GM18951 (cell line): ENCODE results near the gene PI4KA.
"Not testable (repeated sequence)": the region's sequence is repeated elsewhere in the genome, so short reads cannot be mapped to it uniquely, and the experiment has no call there.

Experiments
- POLR2A ChIP-seq: IDR thresholded peaks from 4 replicates; pipeline ENCODE4 v1.6.1; 2011; ENCODE audit warnings: mild to moderate bottlenecking; ENCODE audit not compliant: insufficient read length, insufficient read depth; ENCODE audit errors: extremely low read depth
- in situ Hi-C: fragments of 300-500 bp; cut with MboI; formaldehyde crosslinking; loops from one replicate; pipeline ENCODE4 v1.12.0; 2022; ENCODE audit warnings: low sequenced_read_pairs, mixed read lengths, inconsistent platforms; ENCODE audit not compliant: unreplicated experiment

Gene PI4KA

DNA sequence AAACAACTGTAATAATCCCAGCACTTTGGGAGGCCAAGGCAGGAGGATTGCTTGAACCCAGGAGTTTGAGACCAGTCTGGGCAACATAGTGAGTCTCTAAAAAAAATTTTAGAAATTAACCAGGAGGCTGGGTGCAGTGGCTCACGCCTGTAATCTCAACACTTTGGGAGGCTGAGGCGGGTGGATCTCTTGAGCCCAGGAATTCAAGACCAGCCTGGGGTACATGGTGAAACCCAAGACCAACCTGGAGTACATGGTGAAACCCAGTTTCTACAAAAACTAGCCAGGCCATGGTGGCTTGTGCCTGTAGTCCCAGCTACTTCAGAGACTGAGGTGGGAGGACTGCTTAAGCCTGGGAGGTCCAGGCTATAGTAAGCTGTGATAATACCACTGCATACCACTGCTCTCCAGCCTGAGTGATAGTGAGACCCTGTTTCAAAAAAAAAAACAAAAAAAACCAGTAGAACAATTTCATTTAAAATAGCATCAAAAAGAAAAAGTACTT lies 11.2 kb downstream of the PI4KA start:
- TF ChIP-seq POLR2A, result no peak
- in situ Hi-C loops, result no loop called here

DNA sequence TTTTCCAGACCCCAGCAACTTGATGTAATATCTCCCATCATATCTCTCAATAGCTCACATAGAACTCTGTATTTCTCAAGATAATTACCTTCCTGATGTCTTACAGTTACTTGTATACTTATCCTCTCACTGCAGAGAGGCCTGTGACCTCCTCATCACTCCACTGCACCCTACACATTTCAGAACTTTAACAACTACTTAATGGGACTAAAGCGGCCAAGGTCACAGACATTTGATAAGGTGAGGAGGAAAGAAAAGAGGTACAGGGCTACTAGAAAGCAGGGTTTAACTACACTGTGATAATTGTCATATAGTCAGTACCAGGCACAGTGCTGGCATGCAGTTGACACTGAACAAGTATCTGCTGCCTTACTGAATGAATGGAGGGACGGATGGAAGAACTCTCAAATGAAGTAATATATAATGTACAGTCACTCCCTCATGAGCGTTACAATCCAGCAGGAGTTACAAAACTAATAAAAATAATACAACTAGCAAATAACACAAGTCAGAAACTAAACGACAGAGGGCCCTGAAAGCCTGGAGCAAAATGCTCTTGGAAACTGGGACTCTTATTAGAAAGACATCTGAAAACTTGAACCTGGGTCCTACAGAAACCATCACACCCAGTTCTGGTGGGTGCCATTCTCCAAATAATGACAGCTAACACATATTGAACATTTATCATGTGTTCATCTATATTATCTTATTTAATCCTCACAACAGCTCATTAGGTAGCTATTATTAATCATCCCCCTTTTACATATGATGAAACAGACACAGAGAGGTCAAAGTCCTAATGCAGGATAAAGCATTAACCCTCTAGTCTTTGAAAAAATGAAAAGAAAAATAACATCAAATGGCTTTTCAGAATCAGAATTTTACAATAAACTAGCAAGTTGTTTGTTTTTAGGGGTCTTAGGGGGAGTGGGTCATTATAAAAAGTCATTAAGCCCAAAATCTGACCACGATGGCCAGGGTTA lies 14.3 kb downstream of the PI4KA start:
- in situ Hi-C loops, result no loop called here
- no peak for TF ChIP-seq POLR2A

DNA sequence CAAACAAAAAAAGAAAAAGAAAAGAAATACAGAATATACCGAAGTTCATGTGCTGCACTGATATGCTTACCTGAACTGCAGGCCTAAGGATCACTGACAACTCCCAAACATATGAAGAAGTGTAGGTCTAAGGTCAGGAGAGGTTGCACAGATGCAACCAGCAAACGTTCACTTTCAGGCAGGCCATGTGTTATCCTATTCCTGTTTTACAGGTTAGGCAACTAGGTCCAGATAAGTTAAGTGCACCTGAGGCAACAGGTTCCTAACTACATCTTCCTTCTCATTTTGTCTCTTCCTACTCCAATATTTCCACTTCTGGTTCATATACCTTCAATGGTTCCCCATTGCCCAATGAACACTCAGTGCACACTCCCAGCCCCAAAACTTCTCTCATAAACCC lies 15.1 kb downstream of the PI4KA start:
- in situ Hi-C loops, result no loop called here
- TF ChIP-seq POLR2A, result no peak

DNA sequence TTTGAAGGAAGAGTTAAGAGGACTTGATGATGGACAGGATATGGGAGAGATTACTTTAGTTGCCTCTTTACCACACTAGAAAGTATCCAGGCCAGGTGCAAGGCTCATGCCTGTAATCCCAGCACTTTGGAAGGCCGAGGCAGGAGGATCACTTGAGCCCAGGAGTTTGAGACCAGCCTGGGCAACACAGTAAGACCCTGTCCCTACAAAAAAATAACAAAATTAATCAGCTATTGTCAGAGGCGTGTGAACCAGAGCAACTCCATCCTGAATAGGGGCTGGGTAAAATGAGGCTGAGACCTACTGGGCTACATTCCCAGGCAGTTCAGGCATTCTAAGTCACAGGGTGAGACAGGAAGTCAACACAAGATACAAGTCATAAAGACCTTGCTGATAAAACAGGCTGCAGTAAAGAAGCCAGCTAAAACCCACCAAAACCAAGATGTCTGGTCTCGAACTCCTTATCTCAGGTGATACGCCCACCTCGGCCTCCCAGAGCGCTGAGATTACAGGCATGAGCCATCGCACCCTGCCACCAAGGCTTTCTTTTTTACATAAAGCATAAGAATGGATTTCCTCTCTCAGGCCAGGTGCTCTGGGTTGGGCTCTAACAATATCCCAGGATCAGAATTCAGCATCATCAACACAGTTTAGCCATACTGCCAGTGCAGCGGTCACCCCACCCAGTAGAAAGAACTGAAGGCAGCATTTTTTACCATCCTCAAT lies 17.8 kb downstream of the PI4KA start:
- in situ Hi-C loops, result no loop called here
- TF ChIP-seq POLR2A, result no peak

DNA sequence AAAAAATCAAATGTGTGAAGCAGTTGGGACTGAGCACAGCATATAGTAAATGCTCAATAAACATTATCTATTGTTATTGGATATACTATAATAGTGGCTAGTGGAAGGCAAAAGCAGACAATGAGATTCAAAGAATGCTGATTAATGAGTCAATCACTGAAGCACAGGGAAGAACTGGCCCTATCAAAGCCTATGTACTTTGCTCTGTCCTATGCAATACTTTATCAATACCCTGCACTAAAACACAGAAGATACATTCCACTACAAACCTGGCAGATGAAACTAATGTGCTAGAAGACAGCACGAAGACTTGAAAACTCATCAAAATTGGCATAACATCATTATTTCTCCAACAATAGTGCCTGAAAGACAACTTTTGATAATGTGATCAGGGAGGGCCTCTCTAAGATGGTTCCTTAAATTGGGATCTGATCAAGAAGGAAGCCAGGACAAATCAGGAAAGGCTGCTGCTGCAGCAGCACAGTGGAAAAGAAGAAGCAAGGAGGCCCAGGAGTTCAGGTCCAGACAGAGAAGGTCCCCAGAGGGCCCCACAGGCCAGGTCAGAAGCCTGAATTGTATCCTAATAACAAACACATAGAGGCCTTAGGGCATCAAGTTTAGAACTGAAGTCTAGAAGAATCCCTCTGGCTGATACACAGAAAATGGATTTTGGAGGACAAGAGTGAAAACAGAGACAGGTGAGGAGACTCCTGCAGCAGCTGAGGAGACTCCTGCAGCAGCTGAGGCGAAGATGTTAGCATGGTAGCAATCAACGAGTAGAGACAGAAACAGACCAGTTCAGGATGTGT lies 18.6 kb downstream of the PI4KA start:
- in situ Hi-C loops, result no loop called here
- no peak for TF ChIP-seq POLR2A

DNA sequence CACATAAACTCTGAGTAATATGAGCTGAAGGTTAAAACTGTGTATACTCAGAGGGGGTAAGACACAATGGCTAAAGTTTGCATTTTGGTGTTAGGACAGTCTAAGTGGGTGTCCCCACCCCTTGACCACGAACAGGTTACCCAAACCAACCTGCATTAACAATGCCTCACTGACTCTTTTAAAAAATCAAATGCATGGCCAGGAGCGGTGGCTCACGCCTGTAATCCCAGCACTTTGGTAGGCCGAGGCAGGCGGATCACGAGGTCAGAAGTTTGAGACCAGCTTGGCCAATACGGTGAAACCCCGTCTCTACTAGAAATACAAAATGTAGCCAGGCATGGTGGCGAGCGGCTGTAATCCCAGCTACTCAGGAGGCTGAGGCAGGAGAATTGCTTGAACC lies 19.3 kb downstream of the PI4KA start:
- in situ Hi-C loops, result not testable (repeated sequence)

DNA sequence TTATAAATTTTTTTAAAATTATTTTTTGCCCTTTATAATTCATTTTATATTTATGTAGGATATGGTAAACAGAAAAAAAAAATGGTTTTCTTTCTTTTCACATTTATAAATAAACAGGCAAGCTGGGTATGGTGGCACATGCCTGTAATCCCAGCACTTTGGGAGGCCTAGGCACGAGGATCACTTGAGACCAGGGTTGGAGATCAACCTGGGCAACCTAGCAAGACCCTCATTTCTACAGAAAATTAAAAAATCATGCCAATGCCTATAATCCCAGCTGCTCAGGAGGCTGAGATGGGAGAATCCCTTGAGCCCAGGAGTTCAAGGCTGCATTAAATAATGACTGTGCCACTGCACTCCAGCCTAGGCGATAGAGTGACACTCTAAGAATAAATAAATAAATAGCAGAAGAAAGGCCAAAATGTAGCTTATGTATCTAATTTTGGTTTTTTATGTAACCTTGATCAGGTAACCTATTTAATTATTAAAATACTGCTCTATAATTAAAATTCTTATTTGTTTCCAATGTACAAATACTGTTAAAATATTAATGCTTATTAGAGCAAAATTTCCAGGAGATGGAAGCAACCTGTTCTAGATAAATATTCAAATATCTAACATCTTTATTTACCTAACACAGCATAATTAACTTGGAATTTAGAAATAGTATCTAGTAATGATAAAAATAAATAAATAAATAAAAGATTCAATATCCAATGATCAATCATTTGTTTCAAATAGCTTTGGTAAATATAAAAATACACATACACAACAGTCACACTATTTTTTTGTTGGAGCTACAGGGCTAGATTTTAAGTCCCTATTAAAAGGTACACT lies 21.4 kb downstream of the PI4KA start:
- in situ Hi-C loops, result no loop called here

DNA sequence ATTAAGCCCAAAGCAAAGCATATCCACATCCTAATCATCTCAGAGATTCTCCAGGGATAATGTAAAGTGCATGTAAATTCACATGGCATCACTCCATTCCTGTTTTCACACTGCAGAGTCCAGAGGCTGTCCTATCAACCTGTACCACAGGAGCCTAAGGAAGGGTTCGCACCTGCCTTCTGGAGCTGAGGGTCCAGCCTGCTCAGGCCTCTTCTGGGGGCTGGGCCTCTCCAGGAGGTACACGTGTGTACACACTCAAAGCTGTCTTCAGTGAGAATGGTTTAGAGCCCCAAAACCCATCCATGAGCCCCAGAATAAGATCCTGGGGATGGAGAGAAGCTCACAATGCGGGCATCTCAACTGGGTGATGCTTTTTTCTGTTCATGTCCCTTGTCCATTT lies 23.9 kb downstream of the PI4KA start:
- TF ChIP-seq POLR2A, result no peak
- in situ Hi-C loops, result no loop called here

More for the DNA sequence above, 21.4 kb downstream of the PI4KA start:
- no peak for TF ChIP-seq POLR2A

DNA sequence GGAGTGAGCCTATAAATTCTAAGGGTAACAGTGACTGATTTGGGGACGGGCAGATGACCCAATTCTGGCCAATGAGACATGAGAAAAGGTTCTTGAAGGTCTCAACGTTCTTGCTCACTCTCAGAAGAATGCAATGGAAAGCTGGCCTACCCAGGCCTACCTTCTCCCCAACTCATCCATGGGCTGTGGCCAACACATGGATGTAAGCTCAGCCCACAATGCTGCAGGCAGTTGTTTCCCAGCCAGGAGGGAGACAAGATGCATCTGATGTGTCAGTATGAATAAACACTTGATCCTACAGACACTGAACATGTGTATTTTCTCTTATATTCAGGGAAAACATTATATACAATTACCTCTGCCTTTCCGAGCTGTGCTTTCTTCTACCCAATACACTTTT lies 24.4 kb downstream of the PI4KA start:
- no peak for TF ChIP-seq POLR2A
- in situ Hi-C loops, result no loop called here

DNA sequence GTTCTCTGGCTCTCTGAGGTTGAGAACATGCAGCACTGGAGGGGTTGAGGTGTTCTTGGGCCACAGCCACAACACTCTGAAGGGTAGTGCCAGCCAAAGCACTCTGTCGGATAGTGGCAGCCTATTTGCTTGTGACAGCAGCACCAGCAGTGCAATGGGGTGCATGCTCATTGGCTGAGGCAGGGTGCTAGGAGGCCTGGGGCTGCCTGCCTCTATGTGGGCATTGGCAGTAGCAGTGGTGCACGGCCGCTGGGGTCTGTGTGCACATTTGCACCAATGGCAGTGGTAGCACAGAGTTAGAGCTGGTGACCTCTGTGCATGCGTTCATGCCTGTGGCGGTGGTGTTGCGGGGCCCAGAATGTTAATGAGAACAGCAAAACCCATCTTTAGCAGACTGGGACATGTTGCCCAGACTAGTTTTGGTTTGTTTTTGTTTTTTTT lies 25.4 kb downstream of the PI4KA start:
- in situ Hi-C loops, result no loop called here
- no peak for TF ChIP-seq POLR2A

DNA sequence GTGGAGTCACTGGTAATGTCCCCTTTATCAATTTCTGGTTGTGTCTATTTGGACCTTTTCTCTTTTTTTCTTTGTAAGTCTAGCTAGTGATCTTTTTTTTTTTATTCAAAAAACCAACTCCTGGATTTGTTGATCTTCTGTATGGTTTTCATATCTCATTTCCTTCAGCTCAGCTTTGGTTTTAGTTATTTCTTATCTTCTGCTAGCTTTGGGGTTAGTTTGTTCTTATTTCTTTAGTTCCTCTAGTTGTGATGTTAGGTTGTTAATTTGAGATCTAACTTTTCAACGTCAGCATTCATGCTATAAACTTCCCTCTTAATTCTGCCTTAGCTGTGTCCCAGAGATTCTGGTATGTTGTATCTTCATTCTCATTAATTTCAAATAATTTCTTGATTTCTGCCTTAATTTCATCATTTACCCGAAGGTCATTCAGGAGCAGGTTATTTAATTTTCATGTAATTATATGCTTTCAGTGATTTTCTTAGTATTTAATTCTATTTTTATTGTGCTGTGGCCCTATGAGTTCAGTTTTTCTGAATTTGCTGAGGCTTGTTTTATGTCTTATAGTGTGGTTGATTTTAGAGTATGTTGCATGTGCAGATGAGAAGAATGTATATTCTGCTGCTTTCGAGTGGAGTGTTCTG lies 29.0 kb downstream of the PI4KA start:
- TF ChIP-seq POLR2A, result no peak
- in situ Hi-C loops, result no loop called here

DNA sequence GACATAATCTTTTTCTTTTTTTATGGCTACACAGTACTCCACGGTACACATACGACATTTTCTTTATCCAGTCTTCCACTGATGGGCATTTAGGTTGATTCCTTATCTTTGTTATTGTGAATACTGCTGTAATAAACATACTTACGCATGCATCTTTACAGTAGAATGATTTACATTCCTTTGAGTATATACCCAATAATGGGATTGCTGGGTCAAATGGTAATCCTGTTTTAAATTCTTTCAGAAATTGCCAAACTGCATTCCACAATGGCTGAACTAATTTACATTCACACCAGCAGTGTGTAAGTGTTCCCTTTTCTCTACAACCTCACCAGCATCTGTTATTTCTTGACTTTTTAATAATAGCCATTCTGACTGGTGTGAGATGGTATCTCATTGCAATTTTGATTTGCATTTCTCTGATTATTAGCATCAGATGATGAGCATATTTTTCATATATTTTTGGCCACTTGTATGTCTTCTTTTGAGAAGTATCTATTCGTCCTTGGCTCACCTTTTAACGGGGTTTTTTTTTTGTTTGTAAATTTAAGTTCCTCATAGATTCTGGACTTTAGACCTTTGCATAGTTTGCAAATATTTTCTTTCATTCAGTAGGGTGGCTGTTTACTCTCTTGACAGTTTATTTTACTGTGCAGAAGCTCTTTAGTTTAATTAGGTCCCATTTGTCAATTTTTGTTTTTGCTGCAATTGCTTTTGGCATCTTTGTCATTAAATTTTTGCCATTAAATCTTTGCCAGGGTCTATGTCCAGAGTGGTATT lies 32.0 kb downstream of the PI4KA start:
- in situ Hi-C loops, result not testable (repeated sequence)
